AG09309 (cell line): ENCODE measurements around the gene PRKAR1B.
A peak's percentile ranks its signal among the peaks of the same experiment; 100 is the strongest.

ENCODE experiments used
- DNase-seq: peaks from one replicate; pipeline ENCODE4 v3.0.0-alpha.2; 2010; ENCODE audit warnings: low read depth
- H3K4me3 ChIP-seq: 2 replicates; pipeline ENCODE4 v1.5.1; 2011; ENCODE audit warnings: mild to moderate bottlenecking, low read depth, low read length, moderate library complexity; ENCODE audit not compliant: control insufficient read depth
- TF ChIP-seq, protein P1 (sequence below): IDR thresholded peaks from 2 replicates; pipeline ENCODE4 v1.5.1; 2011; ENCODE audit warnings: mild to moderate bottlenecking, low read depth, low read length, inconsistent platforms; ENCODE audit not compliant: insufficient read depth, control insufficient read depth; ENCODE audit errors: missing control alignments

PRKAR1B gene

DNA sequence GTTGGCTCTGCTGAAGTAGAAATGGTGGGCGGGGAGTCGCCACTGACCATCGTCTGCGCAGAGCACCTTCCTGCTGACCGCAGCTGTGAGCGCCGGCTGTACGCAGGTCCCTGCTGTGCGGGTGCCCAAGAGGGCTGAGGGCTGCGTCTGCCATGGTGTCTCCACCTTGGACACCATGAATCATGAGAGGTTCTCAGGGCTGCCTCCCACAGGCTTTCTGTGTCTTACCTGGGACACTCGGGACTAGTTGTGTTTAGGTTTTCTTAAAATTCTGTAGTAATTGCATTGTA lies 44.9 kb upstream of the PRKAR1B start:
- DNase-seq, result no peak
- TF ChIP-seq, protein P1, sequence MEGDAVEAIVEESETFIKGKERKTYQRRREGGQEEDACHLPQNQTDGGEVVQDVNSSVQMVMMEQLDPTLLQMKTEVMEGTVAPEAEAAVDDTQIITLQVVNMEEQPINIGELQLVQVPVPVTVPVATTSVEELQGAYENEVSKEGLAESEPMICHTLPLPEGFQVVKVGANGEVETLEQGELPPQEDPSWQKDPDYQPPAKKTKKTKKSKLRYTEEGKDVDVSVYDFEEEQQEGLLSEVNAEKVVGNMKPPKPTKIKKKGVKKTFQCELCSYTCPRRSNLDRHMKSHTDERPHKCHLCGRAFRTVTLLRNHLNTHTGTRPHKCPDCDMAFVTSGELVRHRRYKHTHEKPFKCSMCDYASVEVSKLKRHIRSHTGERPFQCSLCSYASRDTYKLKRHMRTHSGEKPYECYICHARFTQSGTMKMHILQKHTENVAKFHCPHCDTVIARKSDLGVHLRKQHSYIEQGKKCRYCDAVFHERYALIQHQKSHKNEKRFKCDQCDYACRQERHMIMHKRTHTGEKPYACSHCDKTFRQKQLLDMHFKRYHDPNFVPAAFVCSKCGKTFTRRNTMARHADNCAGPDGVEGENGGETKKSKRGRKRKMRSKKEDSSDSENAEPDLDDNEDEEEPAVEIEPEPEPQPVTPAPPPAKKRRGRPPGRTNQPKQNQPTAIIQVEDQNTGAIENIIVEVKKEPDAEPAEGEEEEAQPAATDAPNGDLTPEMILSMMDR, result no peak
- H3K4me3 ChIP-seq, result no peak overlapping the region

DNA sequence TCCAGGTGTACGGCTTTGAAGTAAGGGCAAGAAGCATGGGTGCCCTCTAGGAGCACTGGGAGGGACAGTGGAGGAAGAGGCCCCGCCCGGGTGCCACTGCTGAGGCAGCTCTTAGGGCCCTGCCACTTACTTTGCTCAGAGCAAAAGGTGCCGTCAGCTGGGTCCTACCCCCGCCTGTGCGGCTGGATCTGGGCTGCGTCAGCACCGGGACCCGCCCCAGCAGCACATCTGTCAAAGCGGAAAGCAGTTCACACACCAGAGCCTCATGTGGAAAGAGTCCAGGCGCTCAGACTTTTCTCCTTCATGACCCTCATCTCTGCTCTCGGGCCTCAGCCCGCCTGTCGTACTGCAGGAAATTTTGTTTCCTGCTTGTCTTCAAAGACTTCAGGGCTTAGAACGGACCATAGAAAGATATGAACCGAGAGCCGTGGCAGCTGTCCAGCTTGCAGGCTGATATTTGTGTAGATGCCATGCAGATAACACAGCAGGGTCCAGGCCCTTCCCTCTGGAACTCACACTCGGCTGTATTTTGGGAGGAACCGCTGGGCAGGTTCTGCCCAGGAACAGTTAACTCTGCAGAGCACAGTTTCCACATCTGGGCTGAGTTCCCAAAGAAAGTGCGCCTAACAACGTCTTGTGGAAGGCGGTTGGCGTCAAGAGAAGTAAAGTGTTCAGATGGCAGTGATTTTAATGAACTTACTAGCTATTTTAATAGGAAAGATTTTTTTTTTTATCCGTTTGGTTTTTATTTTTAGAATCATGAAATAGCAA lies 44.3 kb upstream of the PRKAR1B start:
- TF ChIP-seq, protein P1, result no peak
- no peak for DNase-seq

DNA sequence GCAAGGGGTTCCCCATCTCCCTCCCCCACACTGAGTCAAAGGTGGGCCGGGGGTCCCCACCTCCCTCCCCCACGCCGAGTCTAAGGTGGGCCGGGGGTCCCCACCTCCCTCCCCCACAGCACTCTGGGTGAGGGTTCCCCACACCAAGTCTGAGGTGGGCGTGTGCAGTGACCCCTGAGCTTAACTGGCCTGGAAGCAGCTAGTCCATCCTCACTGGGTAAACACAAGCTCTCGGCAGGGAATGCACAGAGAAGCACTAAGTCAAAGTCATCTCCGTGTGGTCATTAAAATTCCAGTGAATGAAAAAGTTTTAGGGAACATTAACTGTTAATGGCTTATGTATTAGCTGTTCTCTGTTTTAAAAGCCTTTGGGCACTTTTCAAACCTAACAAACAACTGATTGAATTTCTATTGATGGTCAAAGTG lies 43.7 kb upstream of the PRKAR1B start:
- H3K4me3 ChIP-seq, result no peak overlapping the region
- no peak for DNase-seq
- TF ChIP-seq, protein P1, result no peak

More for the DNA sequence above, 44.3 kb upstream of the PRKAR1B start:
- H3K4me3 ChIP-seq, result no peak overlapping the region

DNA sequence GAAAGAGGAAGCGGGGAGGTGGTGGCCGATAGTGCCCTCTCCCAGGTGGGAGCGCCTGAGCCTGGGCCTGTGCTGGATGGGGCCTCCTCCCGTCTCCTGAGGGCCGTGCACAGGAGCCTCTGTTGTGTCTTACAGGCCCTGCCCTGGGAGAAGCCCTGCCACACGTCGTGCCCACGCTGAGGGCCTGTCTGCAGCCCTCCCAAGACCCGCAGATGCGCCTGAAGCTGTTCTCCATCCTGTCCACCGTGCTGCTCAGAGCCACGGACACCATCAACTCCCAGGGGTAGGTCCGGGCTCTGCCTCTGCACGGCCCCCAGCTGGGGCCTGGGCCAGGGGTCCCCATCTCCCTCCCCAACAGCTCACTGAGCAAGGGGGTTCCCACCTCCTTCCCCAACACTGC lies 43.3 kb upstream of the PRKAR1B start:
- no peak for DNase-seq
- TF ChIP-seq, protein P1, result no peak
- H3K4me3 ChIP-seq, result no peak overlapping the region

DNA sequence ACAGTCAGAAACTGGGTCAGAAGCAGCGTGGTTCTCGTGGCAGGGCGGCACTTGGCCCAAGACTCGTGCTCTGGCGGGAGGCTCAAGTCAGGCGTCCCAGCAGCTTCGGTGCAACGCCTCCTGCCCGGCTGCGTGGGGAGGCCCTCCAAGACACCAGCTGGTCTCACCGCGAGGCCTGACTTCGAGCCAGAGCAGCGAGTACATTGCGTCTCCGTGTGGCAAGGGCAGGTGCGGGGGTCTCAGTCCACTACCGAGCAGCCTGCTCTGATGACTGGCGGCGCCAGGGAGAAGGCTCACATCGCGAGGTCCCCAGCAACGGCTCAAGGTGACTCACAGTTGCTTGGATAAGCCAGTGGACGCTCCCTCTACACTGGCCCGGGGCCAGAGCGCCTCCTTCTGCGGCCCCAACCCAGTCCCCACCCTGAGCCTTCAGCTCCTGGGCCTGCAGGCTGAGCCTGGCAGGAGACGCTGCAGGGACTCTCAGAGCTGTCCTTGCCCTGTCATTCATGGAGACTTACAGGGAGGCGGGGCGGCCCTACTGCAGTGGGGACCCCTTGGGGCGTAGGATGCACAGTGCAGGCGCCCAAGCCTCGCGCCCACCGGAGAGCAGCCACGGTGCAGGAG lies 41.9 kb upstream of the PRKAR1B start:
- no peak for DNase-seq
- TF ChIP-seq, protein P1, result no peak

DNA sequence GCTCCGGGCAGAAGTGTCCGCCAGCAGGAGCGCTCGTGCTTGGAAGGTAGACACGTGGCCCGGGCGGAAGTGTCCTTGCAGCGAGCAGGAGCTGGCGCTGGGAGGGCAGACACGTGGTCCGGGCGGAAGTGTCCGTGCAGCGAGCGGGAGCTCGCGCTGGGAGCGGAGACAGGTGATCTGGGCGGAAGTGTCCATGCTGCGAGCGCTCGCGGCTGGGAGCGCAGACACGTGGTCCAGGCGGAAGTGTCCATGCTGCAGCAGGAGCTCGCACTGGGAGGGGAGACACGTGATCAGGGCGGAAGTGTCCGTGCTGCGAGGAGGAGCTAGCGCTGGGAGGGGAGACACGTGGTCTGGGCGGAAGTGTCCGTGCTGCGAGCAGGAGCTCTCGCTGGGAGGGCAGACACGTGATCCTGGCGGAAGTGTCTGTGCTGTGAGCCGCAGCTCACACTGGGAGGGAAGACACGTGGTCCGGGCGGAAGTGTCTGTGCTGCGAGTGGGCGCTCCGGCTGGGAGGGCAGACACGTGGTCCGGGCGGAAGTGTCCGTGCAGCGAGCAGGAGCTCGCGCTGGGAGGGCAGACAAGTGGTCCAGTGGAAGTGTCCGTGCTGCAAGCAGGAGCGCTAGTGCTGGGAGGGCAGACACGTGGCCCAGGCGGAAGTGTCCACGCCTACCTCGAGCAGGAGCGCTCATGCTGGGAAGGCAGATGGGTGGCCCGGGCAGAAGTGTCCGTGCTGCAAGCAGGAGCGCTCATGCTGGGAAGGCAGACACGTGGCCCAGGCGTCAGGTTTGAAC lies 41.1 kb upstream of the PRKAR1B start:
- peak; percentile 17 for DNase-seq
- TF ChIP-seq, protein P1, result no peak
- H3K4me3 ChIP-seq, result no peak overlapping the region

More for the DNA sequence above, 41.9 kb upstream of the PRKAR1B start:
- no peak overlapping the region for H3K4me3 ChIP-seq
